ENCODE results near the gene LAMA2.

LAMA2 gene

GRCh38 chr6:128882991-128883611, at the start of gene LAMA2:
LAMA2 (plus strand) TSS chr6:128883138; CDS start chr6:128883246, 108 bp downstream.
- peak; percentile 85 for DNase-seq (ENCODE audit: low read depth)

- DNase-seq (ENCODE audit: low read depth): no peak
Measured at GRCh38 chr6:128836761-128837160, 46.2 kb upstream of the LAMA2 start.

- DNase-seq (ENCODE audit: low read depth): no peak
Measured at GRCh38 chr6:128841518-128841917, 41.4 kb upstream of the LAMA2 start.

- DNase-seq (ENCODE audit: low read depth): no peak
Measured at GRCh38 chr6:128844598-128844997, 38.3 kb upstream of the LAMA2 start.

- no peak for DNase-seq (ENCODE audit: low read depth)
Measured at GRCh38 chr6:128847431-128848210, 35.3 kb upstream of the LAMA2 start.

- no peak for DNase-seq (ENCODE audit: low read depth)
Measured at GRCh38 chr6:128848212-128848935, 34.6 kb upstream of the LAMA2 start.

- DNase-seq (ENCODE audit: low read depth): no peak
Measured at GRCh38 chr6:128855581-128856085, 27.3 kb upstream of the LAMA2 start.

GRCh38 chr6:128857806-128858205, 25.1 kb upstream of the LAMA2 start:
- DNase-seq (ENCODE audit: low read depth): no peak

GRCh38 chr6:128860782-128861181, 22.2 kb upstream of the LAMA2 start:
- no peak for DNase-seq (ENCODE audit: low read depth)

GRCh38 chr6:128863983-128864382, 19.0 kb upstream of the LAMA2 start:
- no peak for DNase-seq (ENCODE audit: low read depth)

GRCh38 chr6:128870746-128871145, 12.2 kb upstream of the LAMA2 start:
- DNase-seq (ENCODE audit: low read depth): no peak

- DNase-seq (ENCODE audit: low read depth): no peak
Measured at GRCh38 chr6:128874863-128875262, 8.1 kb upstream of the LAMA2 start.

GRCh38 chr6:128882560-128882959, 378 bp upstream of the LAMA2 start:
- DNase-seq (ENCODE audit: low read depth): no peak

GRCh38 chr6:128883906-128884305, 968 bp downstream of the LAMA2 start:
- no peak for DNase-seq (ENCODE audit: low read depth)

GRCh38 chr6:128885381-128885780, 2.4 kb downstream of the LAMA2 start:
- no peak for DNase-seq (ENCODE audit: low read depth)

GRCh38 chr6:128886706-128887105, 3.8 kb downstream of the LAMA2 start:
- no peak for DNase-seq (ENCODE audit: low read depth)

- no peak for DNase-seq (ENCODE audit: low read depth)
Measured at GRCh38 chr6:128888444-128889175, 5.7 kb downstream of the LAMA2 start.

- DNase-seq (ENCODE audit: low read depth): no peak
Measured at GRCh38 chr6:128889870-128890269, 6.9 kb downstream of the LAMA2 start.

GRCh38 chr6:128892079-128892478, 9.1 kb downstream of the LAMA2 start:
- DNase-seq (ENCODE audit: low read depth): no peak

- DNase-seq (ENCODE audit: low read depth): peak; percentile 11
Measured at GRCh38 chr6:128899341-128900050, 16.6 kb downstream of the LAMA2 start.

- no peak for DNase-seq (ENCODE audit: low read depth)
Measured at GRCh38 chr6:128903715-128904114, 20.8 kb downstream of the LAMA2 start.
